Measurements from ENCODE around the gene PRPS1.
"Not testable (repeated sequence)": the region's sequence is repeated elsewhere in the genome, so short reads cannot be mapped to it uniquely, and the experiment has no call there.

PRPS1 gene

GRCh38 chrX:107669261-107669660, 41.0 kb downstream of the PRPS1 start:
- no peak for DNase-seq (ENCODE audit: low read depth, low spot score)
- ChIA-PET POLR2A (no interaction called here), CTCF (interaction anchor here (2.4 to 11.3 kb wide), 2 partner anchors 11 to 45 kb away, joined by 8 to 116 read pairs; no protein-coding TSS in a partner anchor)
- TF ChIP-seq CTCF (IDR thresholded peaks at IDR 0.05; ENCODE audit: insufficient read depth, low read length, missing control alignments) = no peak
- H3K4me3 ChIP-seq (ENCODE audit: low read depth, low read length) = no peak overlapping the region

GRCh38 chrX:107669885-107670628, 41.7 kb downstream of the PRPS1 start:
- no peak for DNase-seq (ENCODE audit: low read depth, low spot score)
- CTCF ChIA-PET = interaction anchor here (0.9 to 11.3 kb wide), 5 partner anchors 10 to 132 kb away, joined by 3 to 116 read pairs (median 4); no protein-coding TSS in a partner anchor
- POLR2A ChIA-PET = no interaction called here
- TF ChIP-seq CTCF (IDR thresholded peaks at IDR 0.05; ENCODE audit: insufficient read depth, low read length, missing control alignments) = no peak
- H3K4me3 ChIP-seq (ENCODE audit: low read depth, low read length) = no peak overlapping the region

GRCh38 chrX:107671256-107671655, 42.9 kb downstream of the PRPS1 start:
- H3K4me3 ChIP-seq (ENCODE audit: low read depth, low read length); DNase-seq (ENCODE audit: low read depth, low spot score); POLR2A ChIA-PET: not testable (repeated sequence)
- CTCF ChIA-PET = interaction anchor here (0.9 to 11.3 kb wide), 3 partner anchors 12 to 133 kb away, joined by 3 to 116 read pairs (median 4); no protein-coding TSS in a partner anchor

- ChIA-PET POLR2A (interaction anchor here (3.0 kb wide), 1 partner anchor 43 kb away, joined by 20 read pairs; no protein-coding TSS in a partner anchor), CTCF (interaction anchor here (1.1 to 11.3 kb wide), 13 partner anchors 9 to 221 kb away, joined by 3 to 116 read pairs (median 5); partner anchors contain the start of genes NCBP2L and TSC22D3)
- DNase-seq (ENCODE audit: low read depth, low spot score) = no peak
- peak; percentile 61 for TF ChIP-seq CTCF (IDR thresholded peaks at IDR 0.05; ENCODE audit: insufficient read depth, low read length, missing control alignments)
- no peak overlapping the region for H3K4me3 ChIP-seq (ENCODE audit: low read depth, low read length)
Measured at GRCh38 chrX:107672955-107673378, 44.7 kb downstream of the PRPS1 start.

GRCh38 chrX:107673431-107673830, 45.1 kb downstream of the PRPS1 start:
- DNase-seq (ENCODE audit: low read depth, low spot score) = no peak
- ChIA-PET POLR2A (interaction anchor here (3.0 kb wide), 1 partner anchor 43 kb away, joined by 20 read pairs; no protein-coding TSS in a partner anchor), CTCF (interaction anchor here (1.1 to 11.3 kb wide), 13 partner anchors 9 to 220 kb away, joined by 3 to 116 read pairs (median 5); partner anchors contain the start of genes NCBP2L and TSC22D3)
- no peak overlapping the region for H3K4me3 ChIP-seq (ENCODE audit: low read depth, low read length)
- no peak for TF ChIP-seq CTCF (IDR thresholded peaks at IDR 0.05; ENCODE audit: insufficient read depth, low read length, missing control alignments)

GRCh38 chrX:107673933-107674479, 45.7 kb downstream of the PRPS1 start:
- H3K4me3 ChIP-seq (ENCODE audit: low read depth, low read length) = no peak overlapping the region
- CTCF ChIA-PET = interaction anchor here (1.2 to 11.3 kb wide), 8 partner anchors 11 to 105 kb away, joined by 3 to 116 read pairs (median 8); partner anchors contain the start of genes NCBP2L and TSC22D3
- POLR2A ChIA-PET = interaction anchor here (3.0 kb wide), 1 partner anchor 42 kb away, joined by 20 read pairs; no protein-coding TSS in a partner anchor
- TF ChIP-seq CTCF (IDR thresholded peaks at IDR 0.05; ENCODE audit: insufficient read depth, low read length, missing control alignments) = no peak
- DNase-seq (ENCODE audit: low read depth, low spot score) = no peak

Measured in AG04449 (cell line).